Ramos (cell line): ENCODE measurements around the gene BCL10.

Source experiments
- in situ Hi-C: fragments of 300-500 bp; cut with MboI; formaldehyde crosslinking; loops from one replicate; pipeline ENCODE4 v1.14.3; 2022; ENCODE audit warnings: low sequenced_read_pairs; ENCODE audit not compliant: unreplicated experiment

Gene BCL10

GRCh38 chr1:85276215-85276977 lies at the start of gene BCL10:
Gene BCL10, minus strand, starts transcription at chr1:85276632. Its CDS starts 280 bp downstream, at chr1:85276352.
- in situ Hi-C loops: no loop called here

- in situ Hi-C loops: no loop called here
These were observed 49.5 kb upstream of the BCL10 start for GRCh38 chr1:85325920-85326319.

GRCh38 chr1:85323770-85324169 lies 47.3 kb upstream of the BCL10 start:
- in situ Hi-C loops: no loop called here

- in situ Hi-C loops: no loop called here
These were observed 46.2 kb upstream of the BCL10 start for GRCh38 chr1:85322655-85323054.

- in situ Hi-C loops: no loop called here
These were observed 45.0 kb upstream of the BCL10 start for GRCh38 chr1:85321237-85321964.

GRCh38 chr1:85320371-85321131 lies 44.1 kb upstream of the BCL10 start:
- in situ Hi-C loops: no loop called here

GRCh38 chr1:85319931-85320330 lies 43.5 kb upstream of the BCL10 start:
- in situ Hi-C loops: no loop called here

GRCh38 chr1:85319491-85319890 lies 43.1 kb upstream of the BCL10 start:
- in situ Hi-C loops: no loop called here

GRCh38 chr1:85318217-85318616 lies 41.8 kb upstream of the BCL10 start:
- in situ Hi-C loops: no loop called here

GRCh38 chr1:85317560-85317959 lies 41.1 kb upstream of the BCL10 start:
- in situ Hi-C loops: no loop called here

GRCh38 chr1:85316321-85316720 lies 39.9 kb upstream of the BCL10 start:
- in situ Hi-C loops: no loop called here

GRCh38 chr1:85315789-85316188 lies 39.4 kb upstream of the BCL10 start:
- in situ Hi-C loops: no loop called here

- in situ Hi-C loops: no loop called here
These were observed 38.3 kb upstream of the BCL10 start for GRCh38 chr1:85314726-85315125.

- in situ Hi-C loops: no loop called here
These were observed 37.7 kb upstream of the BCL10 start for GRCh38 chr1:85313888-85314696.

GRCh38 chr1:85311818-85312217 lies 35.4 kb upstream of the BCL10 start:
- in situ Hi-C loops: no loop called here

GRCh38 chr1:85308833-85309350 lies 32.5 kb upstream of the BCL10 start:
- in situ Hi-C loops: no loop called here

- in situ Hi-C loops: no loop called here
These were observed 31.8 kb upstream of the BCL10 start for GRCh38 chr1:85307987-85308832.

GRCh38 chr1:85306236-85306635 lies 29.8 kb upstream of the BCL10 start:
- in situ Hi-C loops: no loop called here
